NCI-H82 treated with DMSO at 0.1 percent for 48 hours (cell line): ENCODE results near the gene ANKS6.

Source experiments
- DNase-seq: peaks from one replicate; lab custom pipeline; 2025; ENCODE audit not compliant: unreplicated experiment; lab: John Stamatoyannopoulos, UW

The ANKS6 gene

GRCh38 chr9:98773721-98774120 is 22.6 kb downstream of the ANKS6 start:
- DNase-seq, result no peak

GRCh38 chr9:98772364-98773155 is 23.8 kb downstream of the ANKS6 start:
- DNase-seq, result no peak

- no peak for DNase-seq
Measured at GRCh38 chr9:98771209-98771874, 25.0 kb downstream of the ANKS6 start.

GRCh38 chr9:98770717-98771116 is 25.6 kb downstream of the ANKS6 start:
- no peak for DNase-seq

- DNase-seq, result no peak
Measured at GRCh38 chr9:98768344-98768743, 28.0 kb downstream of the ANKS6 start.

GRCh38 chr9:98767915-98768314 is 28.4 kb downstream of the ANKS6 start:
- no peak for DNase-seq

- no peak for DNase-seq
Measured at GRCh38 chr9:98767196-98767595, 29.2 kb downstream of the ANKS6 start.

- no peak for DNase-seq
Measured at GRCh38 chr9:98766586-98766985, 29.8 kb downstream of the ANKS6 start.

- DNase-seq, result no peak
Measured at GRCh38 chr9:98765256-98765655, 31.1 kb downstream of the ANKS6 start.

- no peak for DNase-seq
Measured at GRCh38 chr9:98763986-98764745, 32.2 kb downstream of the ANKS6 start.

- DNase-seq, result peak; percentile 82
Measured at GRCh38 chr9:98760231-98760630, 36.1 kb downstream of the ANKS6 start.

GRCh38 chr9:98755006-98755618 is 41.2 kb downstream of the ANKS6 start:
- no peak for DNase-seq

GRCh38 chr9:98751210-98751609 is 45.1 kb downstream of the ANKS6 start:
- no peak for DNase-seq

GRCh38 chr9:98750364-98751060 is 45.8 kb downstream of the ANKS6 start:
- no peak for DNase-seq

GRCh38 chr9:98747476-98747875 is 48.9 kb downstream of the ANKS6 start:
- no peak for DNase-seq

- peak; percentile 52 for DNase-seq
Measured at GRCh38 chr9:98745470-98745869, 50.9 kb downstream of the ANKS6 start.

GRCh38 chr9:98743818-98744611 is 52.3 kb downstream of the ANKS6 start:
- no peak for DNase-seq

- no peak for DNase-seq
Measured at GRCh38 chr9:98743329-98743728, 53.0 kb downstream of the ANKS6 start.

GRCh38 chr9:98742325-98743280 is 53.8 kb downstream of the ANKS6 start:
- DNase-seq, result peak; percentile 11
